ENCODE measurements around the gene DRD1.
"Not testable (repeated sequence)": the region's sequence is repeated elsewhere in the genome, so short reads cannot be mapped to it uniquely, and the experiment has no call there.

DRD1 gene

DNA sequence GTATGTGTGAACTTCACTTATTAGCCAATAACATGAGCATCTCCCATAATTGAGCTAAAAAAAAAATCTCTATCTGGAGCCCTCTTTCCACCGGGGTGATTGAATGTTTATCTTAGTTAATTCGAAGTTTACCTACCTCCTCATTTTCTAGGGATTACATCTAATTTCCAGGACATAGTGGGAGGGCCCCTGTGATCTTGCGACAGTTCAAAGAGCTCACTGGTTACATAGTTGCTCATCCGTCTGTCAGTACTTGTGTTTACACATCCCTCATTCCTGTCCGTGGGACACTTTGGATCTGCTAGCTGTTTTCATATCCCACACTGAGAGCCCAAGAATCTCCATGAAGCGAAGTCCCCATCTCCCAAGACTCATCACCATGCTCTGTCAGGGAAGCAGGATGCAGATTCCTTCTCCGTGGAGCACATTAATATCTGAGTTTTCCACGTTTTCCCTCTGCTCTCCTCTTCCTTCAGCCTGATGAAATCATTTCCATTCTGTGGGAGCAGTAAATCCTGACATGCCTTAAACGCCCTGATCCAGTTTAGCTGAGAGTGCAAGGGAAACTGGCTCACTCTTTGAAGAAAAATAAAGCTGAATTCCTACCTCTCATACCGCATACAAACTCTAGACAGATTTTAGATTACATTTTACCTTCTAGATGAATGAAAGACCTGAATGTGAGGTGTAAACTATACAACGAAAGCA, 24.2 kb upstream of the DRD1 start:
- DNase-seq (ENCODE audit: low read depth) = no peak

DNA sequence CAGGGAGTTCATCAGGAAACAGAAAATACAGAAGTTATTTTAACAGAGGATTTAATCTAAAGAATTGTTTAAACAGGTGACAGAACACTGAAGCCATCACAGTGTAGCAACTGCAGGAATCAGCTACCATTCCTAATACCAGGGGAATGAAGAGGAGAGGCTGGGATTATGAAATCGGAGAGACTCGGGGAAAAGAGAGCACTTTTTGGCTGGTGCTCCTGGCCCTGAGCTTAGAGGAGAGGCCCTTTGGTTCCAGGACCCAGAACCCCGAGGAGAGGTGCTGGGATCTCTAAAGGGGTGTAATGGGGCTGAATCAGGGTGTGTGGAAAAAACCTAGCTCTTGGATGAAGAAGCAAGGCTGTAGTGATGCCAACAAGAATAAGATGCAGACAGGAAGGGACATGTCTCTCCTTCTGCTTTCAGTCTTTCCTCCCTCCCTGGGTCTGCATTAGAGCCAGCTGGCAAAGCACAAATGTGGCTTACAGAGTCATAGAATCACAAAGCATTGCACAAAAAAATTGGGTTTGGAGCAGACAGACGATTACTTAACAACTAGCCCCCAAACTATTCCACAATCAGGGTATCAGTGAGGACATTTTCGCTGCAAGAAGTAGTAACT, 22.8 kb upstream of the DRD1 start:
- DNase-seq (ENCODE audit: low read depth) = no peak

DNA sequence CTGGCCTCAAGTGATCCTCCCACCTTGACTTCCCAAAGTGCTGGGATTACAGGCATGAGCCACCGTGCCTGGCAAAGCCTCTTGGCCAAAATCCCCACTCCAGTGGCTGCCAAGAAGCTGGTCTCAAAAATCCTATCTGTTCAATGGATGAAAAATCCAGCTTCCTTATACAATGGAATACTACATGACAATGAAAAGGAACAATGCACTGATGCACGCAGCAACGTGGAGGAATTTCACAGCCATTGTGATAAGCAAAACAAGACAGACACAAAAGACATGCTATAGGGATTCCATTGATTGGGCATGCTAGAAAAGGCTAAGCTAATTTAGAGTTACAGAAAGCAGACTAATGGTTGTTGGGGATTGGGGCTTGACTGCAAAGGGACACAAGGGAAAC, 21.3 kb upstream of the DRD1 start:
- DNase-seq (ENCODE audit: low read depth) = no peak

DNA sequence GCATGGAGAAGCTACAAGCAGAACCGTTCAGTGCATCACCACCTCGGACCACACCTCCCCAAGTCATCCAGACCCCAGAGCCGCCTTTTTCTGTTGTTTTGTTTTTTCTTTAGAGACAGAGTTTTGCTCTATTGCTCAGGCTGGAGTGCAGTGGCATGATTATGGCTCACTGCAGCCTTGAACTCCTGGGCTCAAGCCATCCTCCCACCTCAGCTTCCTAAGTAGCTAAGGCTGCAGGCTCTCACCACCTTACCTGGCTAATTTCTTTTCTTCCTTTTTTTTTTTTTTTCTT, 20.9 kb upstream of the DRD1 start:
- no peak for DNase-seq (ENCODE audit: low read depth)

DNA sequence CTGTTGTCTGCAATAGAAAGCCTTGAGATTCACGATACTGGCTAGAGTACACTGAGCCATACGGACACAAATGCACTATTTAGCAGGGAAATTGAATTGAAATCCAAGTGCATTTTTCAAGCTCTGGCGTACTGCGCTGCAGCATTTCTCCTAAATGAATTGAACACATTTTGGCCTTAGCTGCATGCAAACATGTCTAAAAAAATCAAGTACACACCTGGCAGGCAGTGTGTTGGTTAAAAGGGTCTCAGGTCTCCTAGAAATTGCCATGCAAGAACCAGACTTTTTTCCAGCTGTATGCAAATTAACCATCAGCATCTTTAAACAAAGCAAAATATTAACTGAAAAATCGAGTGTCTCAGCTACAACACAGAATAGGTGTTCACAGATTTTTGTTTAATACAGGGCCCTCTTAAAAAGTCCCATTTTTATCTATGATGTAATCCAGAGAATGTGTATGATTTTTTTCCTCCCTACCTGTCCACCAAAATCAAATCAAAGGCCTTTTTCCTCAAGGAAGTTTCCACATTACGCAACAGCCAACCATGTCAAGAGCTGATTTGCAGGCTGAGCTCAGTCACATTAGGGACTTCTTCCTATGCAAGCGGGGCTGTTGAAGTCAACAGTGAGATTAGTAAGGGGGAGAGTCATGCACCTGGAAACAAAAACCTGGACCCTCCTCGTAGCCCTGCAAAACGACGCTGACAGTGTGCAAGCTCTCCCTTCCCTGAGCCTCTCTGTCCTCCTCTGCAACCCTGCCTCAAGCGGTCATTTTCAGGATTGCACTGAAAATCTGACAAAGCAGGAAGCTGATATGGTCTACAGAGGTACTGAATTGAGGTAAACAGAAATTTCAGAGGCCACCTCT, 20.3 kb upstream of the DRD1 start:
- no peak for DNase-seq (ENCODE audit: low read depth)

DNA sequence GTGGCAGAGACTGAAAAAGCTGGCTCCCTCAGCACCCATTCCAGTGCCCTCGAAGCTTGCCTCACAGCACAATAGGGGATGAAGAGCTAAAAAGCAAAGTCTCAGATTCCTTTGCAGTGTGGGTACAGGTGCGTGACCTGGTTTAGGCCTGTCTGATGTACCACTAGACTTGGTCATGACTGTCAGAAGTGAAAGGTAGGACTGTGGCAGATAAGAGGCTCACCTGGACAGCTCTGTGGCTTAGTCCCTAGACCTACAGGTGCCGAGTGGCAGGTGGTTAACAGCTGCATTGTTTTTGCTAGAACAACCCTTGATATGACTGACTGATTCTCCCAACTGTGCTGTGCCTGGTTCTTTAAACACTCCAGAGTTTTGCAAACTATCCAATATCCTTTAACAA, 19.7 kb upstream of the DRD1 start:
- no peak for DNase-seq (ENCODE audit: low read depth)

DNA sequence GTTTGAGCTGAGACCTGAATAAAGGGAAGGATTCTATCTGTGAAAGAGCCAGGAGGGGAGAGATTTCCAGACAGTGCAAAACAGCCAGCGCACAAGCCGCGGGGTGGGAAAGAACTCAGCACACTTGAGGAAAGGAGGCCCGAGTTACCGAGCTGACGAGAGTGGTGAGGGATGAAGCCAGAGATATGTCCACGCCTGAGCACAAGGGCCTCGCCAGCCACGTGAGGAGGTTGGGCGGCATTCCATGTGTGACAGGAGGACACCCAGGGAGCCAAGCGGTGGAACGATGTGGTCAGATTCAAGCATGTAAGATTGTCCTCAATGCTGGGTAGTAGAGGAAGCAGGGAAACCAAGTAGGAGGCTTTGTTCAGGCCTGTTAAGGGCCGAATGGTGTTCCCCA, 17.4 kb upstream of the DRD1 start:
- DNase-seq (ENCODE audit: low read depth) = no peak

DNA sequence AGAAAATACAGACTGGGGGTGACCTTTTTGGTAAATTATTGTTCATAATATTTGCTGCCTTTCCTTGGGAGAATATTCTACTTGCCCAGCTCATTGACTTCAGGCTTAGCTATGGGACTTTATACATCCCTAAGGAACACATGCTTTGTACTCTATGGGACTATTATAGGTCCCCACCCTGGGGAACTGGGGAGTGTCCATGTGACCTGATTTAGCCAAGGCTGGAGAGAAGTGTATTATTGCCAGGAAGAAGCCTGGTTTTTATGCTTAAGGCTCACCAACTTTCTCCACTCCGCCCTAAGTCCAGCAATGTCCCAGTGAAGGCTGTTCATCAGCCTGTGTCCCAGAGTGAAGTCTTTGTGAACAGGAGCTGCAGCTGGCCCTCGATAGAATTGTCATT, 16.6 kb upstream of the DRD1 start:
- no peak for DNase-seq (ENCODE audit: low read depth)

DNA sequence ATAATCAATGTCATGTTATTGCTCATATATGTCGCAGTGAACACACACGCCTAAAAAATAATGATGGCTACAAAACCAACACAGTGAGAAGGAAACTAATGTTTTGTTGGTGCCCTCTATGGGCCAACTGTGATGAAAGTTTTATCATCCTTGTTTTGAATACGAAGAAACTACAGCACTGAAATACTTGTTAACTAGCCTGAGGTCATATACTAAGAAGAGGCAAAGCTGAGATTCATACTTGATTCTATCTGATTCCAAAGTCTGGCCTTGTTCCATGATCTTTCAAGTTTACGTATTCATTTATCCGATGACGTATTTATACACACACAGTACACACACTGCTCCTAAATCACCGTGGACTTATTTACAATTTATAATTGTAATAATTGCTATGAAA, 16.1 kb upstream of the DRD1 start:
- DNase-seq (ENCODE audit: low read depth) = no peak

DNA sequence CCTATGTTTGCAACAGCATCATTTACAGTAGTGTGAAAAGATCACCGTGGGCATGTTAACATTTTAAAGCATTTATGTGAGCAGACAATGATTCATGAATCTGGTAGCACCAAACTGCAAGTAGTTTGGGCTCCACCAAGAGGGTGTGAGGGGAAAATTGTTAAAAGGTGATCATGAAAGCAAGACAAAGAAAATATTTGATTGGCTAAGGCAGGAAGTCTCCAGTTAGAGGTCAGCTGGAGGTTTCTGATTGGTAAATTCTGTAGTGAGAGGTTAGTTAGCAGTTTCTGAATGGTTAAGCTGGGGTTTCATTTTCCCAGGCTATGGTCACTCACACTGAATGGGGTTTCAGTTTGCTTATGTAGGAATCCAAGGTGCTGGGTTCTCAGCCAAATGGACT, 13.5 kb upstream of the DRD1 start:
- no peak for DNase-seq (ENCODE audit: low read depth)

DNA sequence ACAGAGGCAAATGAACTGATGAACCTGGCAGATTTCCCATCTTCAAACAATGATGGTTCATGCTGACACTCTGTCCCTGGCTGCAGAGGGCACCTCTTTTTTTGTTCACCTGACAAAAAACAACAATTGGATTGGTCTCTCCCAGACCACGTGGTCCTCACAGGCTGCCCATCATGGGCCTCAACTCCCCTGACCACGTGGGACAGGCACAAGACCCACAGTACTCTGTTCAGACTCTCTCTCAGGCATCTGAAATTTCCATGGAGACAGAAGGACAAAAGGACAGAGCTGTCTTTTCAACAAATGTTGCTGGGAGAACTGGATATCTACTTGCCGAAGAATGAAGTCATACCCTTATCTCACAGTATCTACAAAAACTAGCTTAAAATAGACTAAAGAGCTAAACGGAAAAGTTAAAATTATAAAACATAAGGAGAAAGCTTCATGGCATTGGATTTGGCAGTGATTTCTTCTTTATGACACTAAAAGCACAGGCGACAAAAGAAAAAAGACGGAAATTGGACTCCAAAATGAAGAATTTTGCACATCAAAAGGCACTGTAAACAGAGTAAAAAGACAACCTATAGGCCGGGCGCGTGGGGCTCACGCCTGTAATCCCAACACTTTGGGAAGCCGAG, 12.2 kb upstream of the DRD1 start:
- no peak for DNase-seq (ENCODE audit: low read depth)

DNA sequence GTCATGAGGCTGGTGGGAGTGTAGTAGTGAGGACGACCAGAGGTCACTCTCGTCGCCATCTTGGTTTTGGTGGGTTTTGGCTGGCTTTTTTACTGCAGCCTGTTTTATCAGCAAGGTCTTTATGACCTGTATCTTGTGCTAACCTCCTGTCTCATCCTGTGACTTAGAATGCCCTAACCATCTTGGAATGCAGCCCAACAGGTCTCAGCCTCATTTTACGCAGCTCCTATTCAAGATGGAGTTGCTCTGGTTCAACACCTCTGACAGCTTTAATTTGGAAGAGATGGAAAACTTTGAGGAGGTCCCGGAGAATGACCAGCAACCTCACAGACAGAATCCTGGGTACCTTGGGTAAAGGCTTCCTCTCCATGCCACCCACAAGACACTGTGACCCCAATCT, 10.4 kb upstream of the DRD1 start:
- not testable (repeated sequence) for DNase-seq (ENCODE audit: low read depth)

DNA sequence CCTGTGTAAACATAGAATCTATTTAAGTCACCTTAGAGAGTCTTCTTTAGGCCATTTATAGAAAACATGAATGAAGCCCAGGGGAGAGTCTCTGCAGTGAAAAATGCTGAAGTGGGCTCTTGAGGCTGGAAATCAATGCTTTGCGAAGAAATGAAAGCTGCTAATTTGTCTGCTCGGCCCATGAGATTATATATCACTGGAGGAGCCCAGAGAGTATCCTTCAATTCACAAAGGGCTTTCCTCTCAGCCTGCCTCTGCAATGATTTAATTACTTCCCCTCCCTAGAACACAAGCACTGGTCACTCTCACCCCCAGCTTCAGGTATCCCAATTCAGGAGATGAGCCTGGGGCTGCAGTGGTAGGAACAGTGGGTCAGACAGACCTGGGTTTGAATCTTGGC, 8.2 kb upstream of the DRD1 start:
- DNase-seq (ENCODE audit: low read depth) = no peak

DNA sequence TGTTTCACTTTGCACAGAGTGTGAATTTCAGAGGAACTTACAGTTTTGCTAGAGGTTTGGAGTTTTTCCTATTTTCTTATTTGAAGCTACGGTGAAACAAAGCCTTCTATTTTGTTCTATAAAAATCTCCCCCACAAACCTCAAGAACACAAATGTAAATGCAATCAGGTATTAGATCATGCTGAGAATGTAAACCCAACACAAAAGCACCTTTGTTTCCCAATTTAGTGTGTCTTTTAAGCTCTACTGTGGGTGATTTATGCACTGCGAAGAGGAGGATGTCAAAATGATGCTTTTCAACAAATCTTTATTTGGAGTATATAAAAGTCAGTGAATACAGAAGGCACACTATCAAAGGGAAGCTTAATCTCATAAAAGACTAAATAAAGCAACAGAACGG, 4.3 kb upstream of the DRD1 start:
- no peak for DNase-seq (ENCODE audit: low read depth)

DNA sequence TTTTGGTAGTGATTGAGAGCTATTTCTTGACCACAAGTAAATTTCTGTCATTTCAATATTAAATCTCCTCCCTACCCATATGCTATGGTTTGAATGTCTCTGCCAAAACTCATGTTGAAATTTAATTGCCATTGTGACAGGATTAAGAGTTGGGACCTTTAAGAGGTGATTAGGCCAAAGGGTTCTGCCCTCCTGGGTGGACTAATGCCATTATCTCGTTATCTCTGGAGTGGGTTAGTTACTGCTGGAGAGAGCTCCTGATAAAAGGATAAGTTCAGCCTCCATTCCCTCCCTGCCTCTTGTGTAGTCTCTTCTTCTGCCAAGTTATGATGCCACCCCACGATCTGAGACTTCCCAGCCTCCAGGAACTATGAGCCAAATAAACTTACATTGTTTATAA, 3.6 kb upstream of the DRD1 start:
- no peak for DNase-seq (ENCODE audit: low read depth)

DNA sequence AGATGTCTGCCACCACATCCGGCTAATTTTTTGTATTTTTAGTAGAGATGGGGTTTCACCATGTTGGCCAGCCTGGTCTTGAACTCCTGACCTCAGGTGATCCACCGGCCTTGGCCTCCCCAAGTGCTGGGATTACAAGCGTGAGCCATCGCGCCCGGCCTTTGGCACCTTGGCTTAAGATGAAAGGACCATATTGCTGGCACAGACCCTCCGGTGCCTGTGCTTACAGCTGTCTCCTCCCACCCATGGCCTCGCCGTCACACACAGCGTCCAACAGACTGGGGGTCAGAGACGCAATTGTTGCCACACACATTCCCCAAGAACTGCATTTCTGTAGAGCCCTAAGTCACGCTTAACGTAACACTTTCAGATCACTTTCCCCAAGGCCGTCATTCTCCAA, 2.4 kb upstream of the DRD1 start:
- DNase-seq (ENCODE audit: low read depth) = not testable (repeated sequence)

DNA sequence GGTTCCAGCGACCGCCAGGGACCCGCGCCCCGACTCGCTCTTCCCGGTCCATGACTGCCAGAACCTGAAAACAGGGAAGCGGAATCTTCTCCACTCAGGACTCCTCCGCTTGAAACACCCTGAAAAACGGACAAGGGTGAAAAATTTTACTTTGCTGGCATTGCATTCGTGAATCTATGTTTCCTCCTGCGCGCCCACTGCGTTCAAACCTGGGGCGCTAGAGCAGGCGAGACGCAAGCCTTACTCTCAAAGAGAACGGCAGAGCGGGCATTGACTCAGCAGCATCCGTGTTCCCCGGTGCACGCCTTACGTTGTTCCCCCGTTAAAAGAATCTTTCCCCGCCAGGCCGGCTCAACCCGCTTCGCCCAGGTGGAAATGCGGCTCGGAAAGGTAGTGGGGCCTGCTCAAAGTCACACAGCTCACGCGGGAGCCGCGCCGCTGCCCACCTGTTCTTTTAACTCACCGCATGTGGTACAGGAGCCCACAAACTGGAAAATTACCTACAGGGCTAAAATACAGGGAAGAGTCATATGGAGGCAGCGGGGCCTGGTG, 999 bp upstream of the DRD1 start:
- DNase-seq (ENCODE audit: low read depth) = no peak

DNA sequence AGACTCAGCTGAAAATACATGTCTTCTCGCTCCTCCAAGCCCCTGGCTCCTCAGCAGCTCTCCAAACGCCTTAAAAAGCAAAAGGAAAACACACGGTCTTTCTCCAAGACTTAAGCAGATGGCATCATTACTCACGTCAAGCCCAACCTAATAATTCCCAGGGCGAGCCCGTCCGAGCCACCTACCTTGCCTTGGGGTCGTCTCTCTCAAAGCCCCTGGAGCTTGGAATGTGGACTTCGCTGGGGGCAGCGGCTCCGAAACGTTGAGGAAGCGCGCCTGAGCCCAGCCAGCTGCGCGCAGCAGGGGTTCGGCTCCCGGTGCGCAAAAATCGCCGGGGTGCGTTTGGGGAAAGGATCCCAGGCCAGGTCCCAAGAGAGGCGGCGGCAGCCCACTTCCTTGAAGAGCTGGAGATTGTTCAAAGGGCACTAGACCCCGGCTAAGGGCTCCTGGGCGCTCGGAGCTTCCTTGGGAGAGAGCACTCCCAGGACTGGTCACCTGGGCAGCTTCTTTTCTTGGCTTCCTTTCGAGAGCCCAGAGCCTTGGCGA, 395 bp downstream of the DRD1 start:
- DNase-seq (ENCODE audit: low read depth) = no peak

DNA sequence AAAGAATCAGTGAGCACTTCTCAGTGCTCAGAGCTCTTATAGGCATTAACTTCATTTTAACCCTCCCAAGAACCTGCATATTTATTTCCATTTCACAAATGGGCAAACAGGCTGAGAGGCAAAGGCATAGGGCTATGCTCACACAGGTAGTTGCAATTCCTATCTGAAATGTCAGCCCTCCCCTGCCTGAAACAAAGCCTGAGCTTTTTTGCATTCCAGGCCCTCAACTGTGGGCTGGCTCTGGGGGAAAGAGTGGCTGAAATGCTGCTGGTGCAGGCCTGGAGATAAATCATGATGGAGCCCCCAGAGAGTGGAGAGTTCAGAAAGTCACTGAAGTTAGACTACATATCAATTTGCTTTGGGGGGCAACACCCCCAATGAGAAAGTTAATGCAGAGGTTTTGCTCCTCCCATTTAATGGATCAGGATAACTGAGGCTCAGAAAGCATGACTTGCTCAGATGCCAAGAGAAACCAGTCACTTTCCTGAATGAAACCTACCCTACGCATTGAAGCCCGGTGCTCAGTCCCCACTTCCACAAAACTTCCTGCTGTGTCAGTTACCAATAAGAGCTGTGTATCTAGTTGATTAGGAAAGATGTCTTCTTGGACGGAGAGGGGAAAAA, 5.6 kb downstream of the DRD1 start:
- DNase-seq (ENCODE audit: low read depth) = no peak

DNA sequence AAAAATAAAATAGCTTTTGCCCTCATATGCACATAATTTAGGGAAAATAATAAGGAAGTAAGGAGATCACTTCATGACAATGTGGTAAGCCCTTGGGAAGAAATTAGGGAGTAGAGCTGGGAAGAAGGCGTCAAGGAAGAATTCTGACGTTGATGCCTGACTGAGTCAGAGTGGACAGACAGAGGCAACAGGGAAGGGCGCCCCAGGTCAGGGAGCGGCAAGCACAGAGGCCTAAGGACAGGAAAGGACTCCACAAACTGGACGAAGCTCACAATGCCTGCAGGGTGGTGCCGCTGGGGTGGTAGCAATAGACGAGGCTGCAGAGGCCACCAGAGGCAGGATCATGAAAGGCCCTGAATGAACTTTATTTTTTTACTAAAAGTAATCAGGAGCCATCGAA, 7.6 kb downstream of the DRD1 start:
- DNase-seq (ENCODE audit: low read depth) = no peak

DNA sequence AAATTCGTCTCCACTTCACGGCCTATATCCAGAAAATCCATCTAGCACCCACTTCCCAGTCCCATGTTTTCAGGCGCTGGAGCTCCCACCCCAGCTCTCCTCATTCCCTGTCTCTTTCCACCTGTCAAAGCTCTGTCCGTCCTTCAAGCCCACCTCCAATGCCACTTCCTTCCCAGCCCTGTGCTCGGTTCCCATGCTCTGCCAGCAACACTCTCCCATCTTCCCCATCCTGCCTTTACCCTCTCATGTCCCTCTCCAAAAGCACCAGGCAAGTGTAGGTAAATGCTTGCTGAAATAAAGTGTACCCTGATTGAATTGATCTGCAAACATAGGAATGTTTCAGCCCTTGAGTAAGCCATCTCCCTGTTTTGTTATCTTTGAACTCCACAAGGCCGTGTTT, 9.2 kb downstream of the DRD1 start:
- no peak for DNase-seq (ENCODE audit: low read depth)

DNA sequence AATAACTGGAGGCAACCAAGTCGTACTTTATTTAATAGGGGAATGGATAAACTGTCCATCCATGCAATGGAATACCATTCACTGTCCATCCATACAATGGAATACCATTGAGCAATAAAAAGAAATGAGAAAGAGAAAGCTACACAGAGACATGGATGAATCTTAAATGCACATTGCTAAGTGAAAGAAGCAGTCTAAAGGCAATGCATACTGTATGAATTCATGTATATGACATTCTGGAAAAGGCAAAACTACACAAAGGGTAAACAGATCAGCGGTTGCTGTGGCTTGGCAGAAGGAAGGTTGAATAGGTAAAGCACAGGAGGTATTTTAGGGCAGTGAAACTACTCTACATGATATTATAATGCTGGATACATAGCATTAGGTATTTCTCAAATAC, 16.2 kb downstream of the DRD1 start:
- no peak for DNase-seq (ENCODE audit: low read depth)
